Left hindlimb (tissue), 1 donor: ENCODE measurements around the gene USP51.
"Not testable (repeated sequence)": the region's sequence is repeated elsewhere in the genome, so short reads cannot be mapped to it uniquely, and the experiment has no call there.

ENCODE experiments used
- DNase-seq: peaks from one replicate; pipeline ENCODE4 v3.0.0-alpha.2; 2018

The USP51 gene

DNA sequence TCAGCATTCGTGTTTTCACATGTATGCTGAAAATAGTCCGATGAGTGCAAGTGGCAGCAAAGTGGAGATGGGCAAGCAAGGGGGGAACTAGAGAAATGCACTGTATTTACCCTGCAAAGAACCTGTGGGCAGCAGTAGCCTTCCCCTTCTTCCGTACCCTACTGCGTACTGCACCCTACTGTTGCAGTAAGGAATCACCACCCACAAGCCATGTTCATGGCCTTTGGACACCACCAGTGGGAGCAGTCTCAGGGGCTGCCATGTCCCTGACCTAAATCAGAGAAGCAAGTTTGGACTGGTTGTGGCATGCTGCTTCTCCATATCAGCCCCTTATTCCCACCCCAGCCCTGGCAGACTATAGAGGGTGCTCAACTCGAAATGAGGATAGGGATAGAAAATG lies 25.6 kb downstream of the USP51 start:
- DNase-seq, result not testable (repeated sequence)

DNA sequence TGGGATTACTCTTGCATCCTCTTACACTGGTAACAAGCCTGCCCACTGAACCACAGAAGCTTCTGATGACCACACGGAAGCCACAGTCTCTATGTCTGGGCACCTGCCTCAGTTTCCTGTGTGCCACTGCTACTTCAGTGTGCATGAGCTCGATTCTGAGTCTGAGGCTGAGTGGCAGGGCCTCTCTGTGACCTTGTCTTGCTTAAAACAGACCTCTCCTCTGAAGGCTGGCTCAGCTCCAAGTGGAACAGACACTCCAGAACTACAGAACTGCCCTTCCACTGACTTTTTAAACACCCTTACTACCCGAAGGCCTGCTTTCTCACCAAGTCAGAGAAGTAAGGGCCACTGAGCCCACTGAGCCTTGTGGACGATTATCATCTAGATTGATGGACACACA lies 29.7 kb downstream of the USP51 start:
- not testable (repeated sequence) for DNase-seq

DNA sequence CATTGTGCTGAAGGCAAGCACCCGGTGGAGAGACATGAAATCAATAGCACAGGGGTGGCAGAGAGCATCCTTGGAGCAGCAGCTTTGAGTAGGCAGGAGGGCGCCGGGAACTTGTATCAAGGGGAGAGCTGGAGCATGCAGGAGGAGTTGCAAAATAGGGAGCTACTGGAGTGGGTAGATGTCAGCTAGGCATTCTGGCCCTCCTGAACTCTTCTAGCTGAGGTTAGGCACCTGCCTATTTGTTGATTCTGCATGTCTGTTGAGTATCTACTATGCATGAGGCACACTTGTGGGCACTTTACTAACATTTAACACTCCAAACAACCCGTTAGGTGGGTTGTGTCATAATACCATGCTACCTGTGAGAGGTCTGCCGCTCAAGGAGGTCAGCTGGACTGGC lies 30.2 kb downstream of the USP51 start:
- not testable (repeated sequence) for DNase-seq

DNA sequence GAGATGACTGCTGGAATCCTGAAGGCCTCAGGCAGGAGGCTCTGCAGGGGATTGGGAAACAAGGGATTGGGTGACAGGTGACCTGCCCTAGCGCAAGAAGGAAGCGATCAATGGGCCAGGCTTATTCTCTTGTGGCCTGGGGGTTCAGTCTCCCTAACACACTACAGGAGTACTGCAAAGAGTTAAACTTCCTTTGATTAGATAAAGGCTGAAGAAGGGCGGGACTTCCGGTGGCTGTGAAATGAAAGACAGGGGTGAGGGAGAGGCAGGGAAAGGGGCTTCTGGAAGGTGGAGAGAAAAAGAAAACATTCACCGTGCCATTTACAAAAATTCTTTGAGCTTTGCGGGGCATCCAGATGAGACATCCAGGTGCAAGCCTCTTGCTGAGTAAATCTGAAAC lies 33.9 kb downstream of the USP51 start:
- not testable (repeated sequence) for DNase-seq

DNA sequence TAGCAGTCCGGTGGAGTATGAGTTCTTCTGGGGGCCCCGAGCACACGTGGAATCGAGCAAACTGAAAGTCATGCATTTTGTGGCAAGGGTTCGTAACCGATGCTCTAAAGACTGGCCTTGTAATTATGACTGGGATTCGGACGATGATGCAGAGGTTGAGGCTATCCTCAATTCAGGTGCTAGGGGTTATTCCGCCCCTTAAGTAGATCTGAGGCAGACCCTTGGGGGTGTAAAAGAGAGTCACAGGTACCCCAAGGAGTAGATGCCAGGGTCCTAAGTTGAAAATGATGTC lies 36.9 kb downstream of the USP51 start:
- no peak for DNase-seq

DNA sequence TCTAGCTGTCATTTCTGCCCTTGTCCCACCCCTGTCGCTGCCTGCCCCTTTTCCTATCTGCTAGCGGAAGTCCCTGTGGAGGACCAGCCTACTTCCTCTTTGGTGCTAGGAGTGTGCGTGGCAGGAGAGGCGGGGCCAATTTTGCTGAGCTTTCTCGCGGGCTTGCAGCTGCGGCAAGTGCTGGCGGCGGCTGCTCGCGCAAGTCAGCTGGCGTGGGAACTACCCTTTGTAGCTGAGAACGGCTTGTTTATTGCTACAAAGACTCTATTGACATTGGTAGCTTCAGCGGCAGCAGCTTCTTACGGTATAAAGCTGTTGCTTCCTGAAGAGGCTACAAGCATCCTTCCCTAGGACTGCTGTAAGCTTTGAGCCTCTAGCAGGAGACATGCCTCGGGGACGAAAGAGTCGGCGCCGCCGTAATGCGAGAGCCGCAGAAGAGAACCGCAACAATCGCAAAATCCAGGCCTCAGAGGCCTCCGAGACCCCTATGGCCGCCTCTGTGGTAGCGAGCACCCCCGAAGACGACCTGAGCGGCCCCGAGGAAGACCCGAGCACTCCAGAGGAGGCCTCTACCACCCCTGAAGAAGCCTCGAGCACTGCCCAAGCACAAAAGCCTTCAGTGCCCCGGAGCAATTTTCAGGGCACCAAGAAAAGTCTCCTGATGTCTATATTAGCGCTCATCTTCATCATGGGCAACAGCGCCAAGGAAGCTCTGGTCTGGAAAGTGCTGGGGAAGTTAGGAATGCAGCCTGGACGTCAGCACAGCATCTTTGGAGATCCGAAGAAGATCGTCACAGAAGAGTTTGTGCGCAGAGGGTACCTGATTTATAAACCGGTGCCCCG lies 37.4 kb downstream of the USP51 start, which contains the start of gene MAGEH1:
MAGEH1 (plus strand) TSS at position 138 of the 843 bp plus-strand sequence; CDS start at position 386, 248 bp downstream.
- peak; percentile 91 for DNase-seq

DNA sequence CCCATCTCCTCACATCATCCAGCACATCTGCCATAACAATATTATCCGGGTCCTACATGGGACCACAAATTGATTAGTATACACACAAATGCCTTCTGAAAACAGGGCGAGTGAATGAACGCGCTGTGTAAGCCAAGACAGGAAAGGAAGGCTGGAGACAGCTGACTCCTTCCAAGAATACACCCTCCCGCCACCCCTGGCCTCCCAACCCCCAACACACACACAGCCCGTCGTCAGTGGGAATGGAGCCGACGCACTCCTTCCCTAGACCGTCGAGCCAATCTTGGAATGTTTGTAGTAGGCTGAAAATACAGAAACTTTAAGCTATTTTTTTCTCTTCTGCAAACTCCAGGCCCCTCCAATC lies 38.0 kb downstream of the USP51 start:
- no peak for DNase-seq

DNA sequence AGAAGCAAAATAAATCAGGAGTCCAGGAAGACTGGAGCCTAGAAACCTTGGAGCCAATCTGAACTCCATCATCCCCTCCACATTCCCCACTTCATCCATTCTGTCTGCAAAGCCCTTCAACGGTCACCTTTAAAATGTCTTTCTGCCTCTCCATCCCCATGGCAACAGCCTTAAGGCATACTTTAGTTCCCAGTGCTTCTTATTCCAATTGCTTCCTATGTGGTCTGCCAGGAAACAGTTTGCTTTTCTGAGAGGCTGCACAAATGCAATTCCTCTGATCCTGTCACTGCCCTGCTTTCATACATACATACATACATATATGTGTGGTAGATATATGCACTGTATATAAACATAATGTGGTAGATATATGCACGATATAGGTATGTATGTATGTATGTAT lies 38.5 kb downstream of the USP51 start:
- DNase-seq, result no peak

DNA sequence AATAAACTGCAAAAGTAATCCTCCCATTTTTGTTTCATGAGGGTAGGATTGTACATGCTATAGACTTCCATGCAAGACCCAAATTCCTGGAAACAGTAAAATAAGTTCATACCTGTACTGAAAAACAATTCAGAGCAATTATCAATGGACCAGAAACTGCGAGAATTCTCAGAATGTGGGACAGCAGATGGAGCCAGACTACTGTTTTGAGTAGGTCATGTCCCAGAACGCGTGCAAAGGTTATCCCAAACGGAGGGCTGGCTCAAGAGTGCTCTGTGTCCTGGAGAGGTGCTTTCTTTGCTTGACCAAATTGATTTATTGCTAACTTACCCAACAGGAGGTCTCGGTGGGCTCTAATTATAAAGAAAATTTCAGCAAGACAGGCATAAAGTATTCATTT lies 39.4 kb downstream of the USP51 start:
- peak; percentile 17 for DNase-seq

DNA sequence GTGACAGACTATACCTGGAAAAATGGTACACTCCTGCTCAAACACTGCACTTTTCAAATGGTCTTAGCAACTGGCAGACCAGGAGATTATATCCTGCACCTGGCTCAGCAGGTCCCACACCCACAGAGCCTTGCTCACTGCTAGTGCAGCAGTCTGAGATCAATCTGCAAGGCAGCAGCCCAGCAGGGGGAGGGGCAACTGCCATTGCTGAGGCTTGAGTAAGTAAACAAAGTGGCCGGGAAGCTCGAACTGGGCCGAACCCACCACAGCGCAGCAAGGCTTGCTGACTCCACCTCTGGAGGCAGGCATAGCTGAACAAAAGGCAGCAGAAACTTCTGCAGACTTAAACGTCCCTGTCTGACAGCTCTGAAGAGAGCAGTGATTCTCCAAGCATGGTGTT lies 46.2 kb downstream of the USP51 start:
- not testable (repeated sequence) for DNase-seq
